ENCODE data around the gene CPZ.

The CPZ gene

DNA sequence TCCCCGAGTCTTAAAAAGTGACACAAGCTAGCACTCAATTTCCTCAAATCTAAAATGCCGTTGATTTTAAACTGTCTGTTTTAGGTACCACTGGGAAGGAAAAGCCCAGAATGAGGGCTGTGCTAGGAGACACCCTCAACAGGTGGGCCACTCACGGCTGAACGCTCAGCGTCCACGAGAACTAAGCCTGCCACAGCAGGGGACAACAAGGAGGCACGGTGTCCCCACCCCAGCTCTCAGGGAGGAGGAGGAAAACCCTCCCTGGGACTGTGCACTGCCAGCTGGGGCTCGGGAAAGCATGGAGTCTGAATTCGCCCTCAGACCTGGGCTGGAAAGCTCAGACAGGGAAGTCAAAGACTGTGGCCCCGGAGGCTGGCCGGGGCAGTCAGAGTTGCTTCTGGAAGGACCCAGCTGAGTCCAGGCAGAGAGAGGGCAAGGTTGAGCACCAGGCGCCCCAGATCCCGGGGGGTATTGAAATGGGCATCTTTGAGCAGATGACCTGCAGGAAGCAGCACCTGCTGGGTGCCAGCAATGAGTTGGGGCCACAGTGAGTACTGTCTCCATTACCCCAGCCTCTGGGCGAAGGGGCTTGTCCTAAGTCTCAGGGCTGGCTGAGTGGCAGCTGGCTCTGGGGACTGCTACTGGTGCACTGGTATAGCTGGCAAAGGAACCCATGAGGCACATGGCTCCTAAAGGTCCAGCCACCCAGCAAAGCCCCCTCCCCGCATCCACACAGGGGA lies 769 bp upstream of the CPZ start:
- no peaks in the 10 kb centered on the region for H3K36me3 ChIP-seq (ENCODE audit: control insufficient read depth, low read depth, low read length)
- no peaks in the 10 kb centered on the region for H3K9me3 ChIP-seq (ENCODE audit: control insufficient read depth, low read depth, low read length)
- H3K27me3 ChIP-seq (ENCODE audit: control insufficient read depth, insufficient read depth, low read length): peaks cover 31% of the 10 kb centered on the region
- peaks cover 21% of the 10 kb centered on the region for H3K4me1 ChIP-seq (ENCODE audit: control insufficient read depth, low read depth, low read length)
- peak overlapping the region; percentile 71 for H3K4me3 ChIP-seq (ENCODE audit: low read length)
- no peak overlapping the region for H3K9ac ChIP-seq (ENCODE audit: low read length)
- H3K27ac ChIP-seq (ENCODE audit: low read length): no peak overlapping the region

- Histone ChIP-seq H3K9me3 (ENCODE audit: control insufficient read depth, low read depth, low read length) (no peaks in the 10 kb centered on the region), H3K4me1 (ENCODE audit: control insufficient read depth, low read depth, low read length) (peaks cover 21% of the 10 kb centered on the region), H3K36me3 (ENCODE audit: control insufficient read depth, low read depth, low read length) (no peaks in the 10 kb centered on the region), H3K4me3 (ENCODE audit: low read length) (peak overlapping the region; percentile 71), H3K27ac (ENCODE audit: low read length) (no peak overlapping the region), H3K27me3 (ENCODE audit: control insufficient read depth, insufficient read depth, low read length) (peaks cover 31% of the 10 kb centered on the region), H3K9ac (ENCODE audit: low read length) (peak overlapping the region; percentile 0)
Measured at GRCh38 chr4:8593264-8594096, 915 bp downstream of the CPZ start.

DNA sequence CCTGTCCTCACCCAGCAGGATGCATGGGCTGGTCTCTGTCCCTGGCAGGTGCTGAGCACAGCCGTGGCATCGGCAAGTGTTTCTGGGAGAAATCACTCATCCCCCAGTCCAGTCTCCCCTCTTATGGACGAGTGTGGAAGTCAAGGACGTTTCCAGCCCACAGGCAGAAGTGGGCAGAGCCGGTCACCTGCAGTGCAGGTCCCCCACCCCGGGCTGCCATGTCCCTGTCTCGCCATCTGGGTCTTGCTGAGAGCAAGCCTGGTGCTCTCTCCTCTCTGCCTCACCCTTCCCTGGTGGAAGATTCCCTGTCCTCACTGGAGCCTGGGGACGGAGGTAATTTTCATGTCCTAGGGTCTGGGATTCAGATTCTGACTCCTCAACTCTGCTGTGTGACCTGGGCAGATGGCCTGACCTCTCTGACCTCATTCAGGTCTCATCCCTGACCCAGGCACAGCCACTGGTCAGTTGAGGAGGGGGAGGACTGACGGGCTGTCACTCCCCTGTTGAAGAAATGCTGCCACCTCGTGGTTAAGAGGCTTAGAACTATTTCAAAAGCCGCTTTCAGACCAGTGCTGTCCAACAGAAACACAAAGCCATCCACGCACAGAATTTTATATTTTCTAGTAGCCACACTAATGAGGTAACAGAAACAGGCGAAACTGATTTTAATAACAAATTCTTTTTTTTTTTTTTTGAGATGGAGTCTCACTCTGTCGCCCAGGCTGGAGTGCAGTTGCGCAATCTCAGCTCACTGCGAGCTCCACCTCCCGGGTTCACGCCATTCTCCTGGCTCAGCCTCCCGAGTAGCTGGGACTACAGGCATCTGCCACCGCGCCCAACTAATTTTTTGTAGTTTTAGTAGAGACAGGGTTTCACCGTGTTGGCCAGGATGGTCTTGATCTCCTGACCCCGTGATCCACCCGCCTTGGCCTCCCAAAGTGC lies 1.8 kb downstream of the CPZ start:
- Histone ChIP-seq H3K27ac (ENCODE audit: low read length) (no peak overlapping the region), H3K4me1 (ENCODE audit: control insufficient read depth, low read depth, low read length) (peaks cover 21% of the 10 kb centered on the region), H3K9ac (ENCODE audit: low read length) (no peak overlapping the region), H3K27me3 (ENCODE audit: control insufficient read depth, insufficient read depth, low read length) (peaks cover 31% of the 10 kb centered on the region), H3K36me3 (ENCODE audit: control insufficient read depth, low read depth, low read length) (no peaks in the 10 kb centered on the region), H3K9me3 (ENCODE audit: control insufficient read depth, low read depth, low read length) (no peaks in the 10 kb centered on the region), H3K4me3 (ENCODE audit: low read length) (peak overlapping the region; percentile 71)

- Histone ChIP-seq H3K27me3 (ENCODE audit: control insufficient read depth, insufficient read depth, low read length) (peaks cover 30% of the 10 kb centered on the region), H3K4me1 (ENCODE audit: control insufficient read depth, low read depth, low read length) (peaks cover 18% of the 10 kb centered on the region), H3K27ac (ENCODE audit: low read length) (no peak overlapping the region), H3K4me3 (ENCODE audit: low read length) (no peak overlapping the region), H3K9ac (ENCODE audit: low read length) (no peak overlapping the region), H3K9me3 (ENCODE audit: control insufficient read depth, low read depth, low read length) (no peaks in the 10 kb centered on the region), H3K36me3 (ENCODE audit: control insufficient read depth, low read depth, low read length) (no peaks in the 10 kb centered on the region)
Measured at GRCh38 chr4:8595237-8596087, 2.9 kb downstream of the CPZ start.

- no peaks in the 10 kb centered on the region for H3K36me3 ChIP-seq (ENCODE audit: control insufficient read depth, low read depth, low read length)
- peaks cover 16% of the 10 kb centered on the region for H3K27me3 ChIP-seq (ENCODE audit: control insufficient read depth, insufficient read depth, low read length)
- no peak overlapping the region for H3K27ac ChIP-seq (ENCODE audit: low read length)
- H3K9ac ChIP-seq (ENCODE audit: low read length): no peak overlapping the region
- H3K4me1 ChIP-seq (ENCODE audit: control insufficient read depth, low read depth, low read length): peaks cover 13% of the 10 kb centered on the region
- no peak overlapping the region for H3K4me3 ChIP-seq (ENCODE audit: low read length)
- no peaks in the 10 kb centered on the region for H3K9me3 ChIP-seq (ENCODE audit: control insufficient read depth, low read depth, low read length)
Measured at GRCh38 chr4:8596891-8597290, 4.3 kb downstream of the CPZ start.

- Histone ChIP-seq H3K4me3 (ENCODE audit: low read length) (no peak overlapping the region), H3K9ac (ENCODE audit: low read length) (no peak overlapping the region), H3K9me3 (ENCODE audit: control insufficient read depth, low read depth, low read length) (no peaks in the 10 kb centered on the region), H3K27me3 (ENCODE audit: control insufficient read depth, insufficient read depth, low read length) (peaks cover 12% of the 10 kb centered on the region), H3K4me1 (ENCODE audit: control insufficient read depth, low read depth, low read length) (peaks cover 9% of the 10 kb centered on the region), H3K36me3 (ENCODE audit: control insufficient read depth, low read depth, low read length) (no peaks in the 10 kb centered on the region), H3K27ac (ENCODE audit: low read length) (no peak overlapping the region)
Measured at GRCh38 chr4:8597319-8597718, 4.8 kb downstream of the CPZ start.

- Histone ChIP-seq H3K27me3 (ENCODE audit: control insufficient read depth, insufficient read depth, low read length) (peaks cover 10% of the 10 kb centered on the region), H3K4me3 (ENCODE audit: low read length) (no peak overlapping the region), H3K27ac (ENCODE audit: low read length) (no peak overlapping the region), H3K9me3 (ENCODE audit: control insufficient read depth, low read depth, low read length) (no peaks in the 10 kb centered on the region), H3K9ac (ENCODE audit: low read length) (no peak overlapping the region), H3K36me3 (ENCODE audit: control insufficient read depth, low read depth, low read length) (no peaks in the 10 kb centered on the region), H3K4me1 (ENCODE audit: control insufficient read depth, low read depth, low read length) (peaks cover 8% of the 10 kb centered on the region)
Measured at GRCh38 chr4:8597791-8598190, 5.2 kb downstream of the CPZ start.

DNA sequence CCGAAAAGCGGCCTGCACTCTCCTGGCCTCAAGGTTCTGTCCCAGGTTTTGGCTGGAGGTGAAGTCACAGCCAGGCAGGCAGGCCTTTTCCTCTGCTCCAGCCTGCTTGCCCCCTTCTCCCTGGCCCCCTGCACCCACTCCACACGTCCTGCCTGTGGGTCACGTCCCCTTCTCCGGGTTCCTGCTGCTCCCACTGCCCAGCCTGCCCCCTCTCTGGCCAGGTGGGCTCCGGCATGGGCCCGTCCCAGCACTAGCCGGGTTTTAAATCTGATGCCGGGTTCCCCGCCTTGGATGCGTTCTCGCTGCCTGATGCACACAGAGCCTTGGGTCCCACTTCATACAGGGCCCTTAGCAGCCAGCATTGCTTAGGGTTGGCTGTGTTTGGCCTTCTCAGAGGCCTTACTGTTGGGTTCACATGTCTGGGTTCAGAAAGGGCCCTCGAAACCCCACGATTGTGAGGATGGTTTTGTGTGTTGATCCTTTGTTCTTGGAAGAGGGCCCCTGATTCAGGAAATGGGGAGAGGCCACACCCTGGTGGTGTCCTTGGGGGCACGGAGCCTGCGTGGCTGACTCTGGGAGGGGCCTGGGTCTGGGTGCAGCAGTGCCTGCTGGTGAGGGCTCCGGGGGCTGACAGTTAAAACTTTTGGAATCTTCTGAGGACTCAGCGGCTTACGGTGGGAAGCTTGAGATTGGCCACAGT lies 6.0 kb downstream of the CPZ start:
- Histone ChIP-seq H3K36me3 (ENCODE audit: control insufficient read depth, low read depth, low read length) (peaks cover 2% of the 10 kb centered on the region), H3K9me3 (ENCODE audit: control insufficient read depth, low read depth, low read length) (no peaks in the 10 kb centered on the region), H3K4me1 (ENCODE audit: control insufficient read depth, low read depth, low read length) (peaks cover 6% of the 10 kb centered on the region), H3K4me3 (ENCODE audit: low read length) (no peak overlapping the region), H3K27ac (ENCODE audit: low read length) (no peak overlapping the region), H3K27me3 (ENCODE audit: control insufficient read depth, insufficient read depth, low read length) (peaks cover 2% of the 10 kb centered on the region), H3K9ac (ENCODE audit: low read length) (no peak overlapping the region)

- no peak overlapping the region for H3K4me3 ChIP-seq (ENCODE audit: low read length)
- no peaks in the 10 kb centered on the region for H3K27me3 ChIP-seq (ENCODE audit: control insufficient read depth, insufficient read depth, low read length)
- H3K4me1 ChIP-seq (ENCODE audit: control insufficient read depth, low read depth, low read length): peaks cover under 1% of the 10 kb centered on the region
- H3K9me3 ChIP-seq (ENCODE audit: control insufficient read depth, low read depth, low read length): no peaks in the 10 kb centered on the region
- H3K36me3 ChIP-seq (ENCODE audit: control insufficient read depth, low read depth, low read length): peaks cover 5% of the 10 kb centered on the region
- H3K27ac ChIP-seq (ENCODE audit: low read length): no peak overlapping the region
- H3K9ac ChIP-seq (ENCODE audit: low read length): no peak overlapping the region
Measured at GRCh38 chr4:8599091-8599460, 6.5 kb downstream of the CPZ start.

DNA sequence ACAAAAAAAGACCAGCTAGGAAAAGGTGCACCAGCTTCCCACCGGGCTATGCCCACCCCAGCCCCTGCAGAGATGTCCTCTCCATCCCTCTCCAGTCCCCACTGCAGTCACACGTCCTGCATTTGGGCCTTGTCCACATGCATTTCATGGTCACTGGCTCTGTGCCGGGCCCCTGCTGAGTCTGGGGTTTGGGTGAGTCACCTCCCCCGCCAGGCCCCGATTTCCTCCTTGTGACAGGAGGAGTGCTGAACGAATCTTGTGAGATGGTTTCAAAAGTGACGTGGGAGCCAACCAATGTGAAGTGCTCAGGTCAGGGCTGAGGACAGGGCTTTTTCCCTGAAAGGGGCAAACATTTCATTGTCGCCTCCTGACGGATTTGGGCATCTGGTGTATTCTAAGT lies 7.1 kb downstream of the CPZ start:
- H3K9me3 ChIP-seq (ENCODE audit: control insufficient read depth, low read depth, low read length): no peaks in the 10 kb centered on the region
- no peak overlapping the region for H3K27ac ChIP-seq (ENCODE audit: low read length)
- no peak overlapping the region for H3K9ac ChIP-seq (ENCODE audit: low read length)
- no peaks in the 10 kb centered on the region for H3K27me3 ChIP-seq (ENCODE audit: control insufficient read depth, insufficient read depth, low read length)
- H3K4me1 ChIP-seq (ENCODE audit: control insufficient read depth, low read depth, low read length): no peaks in the 10 kb centered on the region
- peaks cover 5% of the 10 kb centered on the region for H3K36me3 ChIP-seq (ENCODE audit: control insufficient read depth, low read depth, low read length)
- H3K4me3 ChIP-seq (ENCODE audit: low read length): no peak overlapping the region
